Activated T-cell treated with anti-CD3 and anti-CD28 coated beads for 4 hours (primary cell): ENCODE data around the gene VSTM2B.

ENCODE experiments used
- DNase-seq: peaks from one replicate; pipeline ENCODE4 v3.0.0-alpha.2; 2020

Gene VSTM2B

GRCh38 chr19:29598496-29598895, 72.7 kb downstream of the VSTM2B start:
- DNase-seq, result no peak

- no peak for DNase-seq
Measured at GRCh38 chr19:29603308-29603707, 77.5 kb downstream of the VSTM2B start.

GRCh38 chr19:29605653-29606419, 80.0 kb downstream of the VSTM2B start, which contains the start of gene POP4:
POP4 (plus strand) TSS chr19:29606283; CDS start chr19:29606319, 36 bp downstream.
- peak; percentile 98 for DNase-seq

- DNase-seq, result no peak
Measured at GRCh38 chr19:29606420-29606747, 80.6 kb downstream of the VSTM2B start.

GRCh38 chr19:29609636-29610035, 83.8 kb downstream of the VSTM2B start:
- no peak for DNase-seq

GRCh38 chr19:29610213-29610573, 84.4 kb downstream of the VSTM2B start:
- no peak for DNase-seq

GRCh38 chr19:29610574-29611271, 84.9 kb downstream of the VSTM2B start:
- DNase-seq, result peak; percentile 82

GRCh38 chr19:29612121-29612520, 86.3 kb downstream of the VSTM2B start:
- DNase-seq, result no peak

GRCh38 chr19:29612801-29613595, 87.2 kb downstream of the VSTM2B start:
- no peak for DNase-seq

- DNase-seq, result no peak
Measured at GRCh38 chr19:29614046-29614445, 88.3 kb downstream of the VSTM2B start.
